Transverse colon (tissue), 4 donors: ENCODE results near the gene COPRS. TPM values are rescaled to one million over a fixed set of nuclear protein-coding genes. Genes with fewer than 3 reads are reported as not detected.

ENCODE experiments used
- DNase-seq: peaks from one replicate; pipeline ENCODE4 v3.0.0-alpha.2; 2019
- H3K27ac ChIP-seq, 4 donors: fragments of 200-600 bp; sonication (generic); 2 replicates each; pipeline ENCODE4 v1.5.1; 2016 to 2018; ENCODE audit warnings: inconsistent platforms in 4 of 4
- H3K27me3 ChIP-seq: fragments of 200-600 bp; sonication (generic); 2 replicates; pipeline ENCODE4 v1.5.1; 2017; ENCODE audit warnings: inconsistent platforms
- H3K36me3 ChIP-seq, 4 donors: fragments of 200-600 bp; sonication (generic); 2 replicates each; pipeline ENCODE4 v1.5.1; 2017 to 2019; ENCODE audit warnings: inconsistent platforms in 4 of 4
- H3K4me1 ChIP-seq, 4 donors: fragments of 200-600 bp; sonication (generic); 2 replicates each; pipeline ENCODE4 v1.5.1; 2017 to 2020; ENCODE audit warnings: inconsistent platforms in 4 of 4
- H3K4me3 ChIP-seq, 4 donors: fragments of 200-600 bp; sonication (generic); 1 replicate in 1 of 4; 2 replicates in 3 of 4; pipeline versions ENCODE4 v1.5.1 to v1.6.1; 2017 to 2019; ENCODE audit warnings: inconsistent platforms in 4 of 4
- H3K9me3 ChIP-seq, 2 donors: fragments of 200-600 bp; sonication (generic); 2 replicates each; pipeline ENCODE4 v1.5.1; 2017 to 2019; ENCODE audit warnings: inconsistent platforms in 2 of 2
- EP300 ChIP-seq: sonication (generic); formaldehyde crosslinking; IDR thresholded peaks from one replicate; pipeline ENCODE4 v1.6.1; 2017; ENCODE audit warnings: antibody characterized with exemption, low read depth
- POLR2A ChIP-seq: fragments of 450-650 bp; IDR thresholded peaks from one replicate; pipeline ENCODE4 v1.6.1; 2016; ENCODE audit warnings: antibody characterized with exemption, mild to moderate bottlenecking, moderate library complexity
- POLR2AphosphoS5 ChIP-seq, 3 donors: sonication (generic); formaldehyde crosslinking; IDR thresholded peaks; one replicate each; pipeline ENCODE4 v1.6.1; 2016; ENCODE audit warnings: antibody characterized with exemption in 3 of 3
- WGBS, 2 donors: methylation state at CpG; one replicate each; pipeline ENCODE4 v1.1.5; 2018; ENCODE audit warnings: low coverage in 1 of 2; 5-methylcytosine and 5-hydroxymethylcytosine counted together
- in situ Hi-C, 4 donors: fragments of 200-750 bp; cut with MboI; loops; one replicate each; pipeline versions ENCODE4 v1.15.0 to v1.15.1; 2017; ENCODE audit warnings: low sequenced_read_pairs in 3 of 4, low pct_ligation_motif_present in 1 of 4, low pct_unique_long_range_greater_than_20kb in 1 of 4
- intact Hi-C: fragments of 100-400 bp; cut with DNase I; formaldehyde crosslinking; loops from one replicate; pipeline ENCODE4 v1.15.1; 2023; ENCODE audit warnings: low total_unique reads
- total RNA-seq, 4 donors: library from RNA; depleted of rRNA; stranded (reverse); fragments of >200 nt; gene quantifications; one replicate each; pipeline ENCODE4 v1.1.0, GENCODE V29; 2016
- TF ChIP-seq, protein P1 (sequence below), 5 experiments: fragments of 200-600 bp in 3 of 5; fragments of 450-650 bp in 2 of 5; sonication (generic) in 3 of 5; IDR thresholded peaks; 1 replicate in 2 of 5; 2 replicates in 3 of 5; pipeline ENCODE4 v1.5.1; 2016 to 2017; ENCODE audit warnings: antibody characterized with exemption in 5 of 5, inconsistent platforms in 3 of 5, mild to moderate bottlenecking in 2 of 5, moderate library complexity in 1 of 5

The COPRS gene
- total RNA-seq, 4 donors from 2014 or later = 19.8 to 43.8 (median 38.2) TPM

GRCh38 chr17:31878703-31879073 lies 19.6 kb upstream of the COPRS start:
- intact Hi-C loops (no loop called here), in situ Hi-C loops (no loop called here)
- H3K4me3 ChIP-seq = no peak overlapping the region
- H3K27ac ChIP-seq = no peak overlapping the region
- H3K36me3 ChIP-seq = peaks cover 0 to 55% (median 27%) of the 10 kb centered on the region in 4 donors
- H3K27me3 ChIP-seq = no peaks in the 10 kb centered on the region
- no peaks in the 10 kb centered on the region for H3K9me3 ChIP-seq
- no peak for DNase-seq
- no peaks in the 10 kb centered on the region for H3K4me1 ChIP-seq
- TF ChIP-seq POLR2A (no peak), EP300 (no peak), POLR2AphosphoS5 (IDR thresholded peaks at IDR 0.05) (no peak)
- TF ChIP-seq, protein P1, sequence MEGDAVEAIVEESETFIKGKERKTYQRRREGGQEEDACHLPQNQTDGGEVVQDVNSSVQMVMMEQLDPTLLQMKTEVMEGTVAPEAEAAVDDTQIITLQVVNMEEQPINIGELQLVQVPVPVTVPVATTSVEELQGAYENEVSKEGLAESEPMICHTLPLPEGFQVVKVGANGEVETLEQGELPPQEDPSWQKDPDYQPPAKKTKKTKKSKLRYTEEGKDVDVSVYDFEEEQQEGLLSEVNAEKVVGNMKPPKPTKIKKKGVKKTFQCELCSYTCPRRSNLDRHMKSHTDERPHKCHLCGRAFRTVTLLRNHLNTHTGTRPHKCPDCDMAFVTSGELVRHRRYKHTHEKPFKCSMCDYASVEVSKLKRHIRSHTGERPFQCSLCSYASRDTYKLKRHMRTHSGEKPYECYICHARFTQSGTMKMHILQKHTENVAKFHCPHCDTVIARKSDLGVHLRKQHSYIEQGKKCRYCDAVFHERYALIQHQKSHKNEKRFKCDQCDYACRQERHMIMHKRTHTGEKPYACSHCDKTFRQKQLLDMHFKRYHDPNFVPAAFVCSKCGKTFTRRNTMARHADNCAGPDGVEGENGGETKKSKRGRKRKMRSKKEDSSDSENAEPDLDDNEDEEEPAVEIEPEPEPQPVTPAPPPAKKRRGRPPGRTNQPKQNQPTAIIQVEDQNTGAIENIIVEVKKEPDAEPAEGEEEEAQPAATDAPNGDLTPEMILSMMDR (IDR thresholded peaks at IDR 0.05) = no peak

- in situ Hi-C loops = no loop called here
- no peak for TF ChIP-seq POLR2A
- TF ChIP-seq, protein P1 (IDR thresholded peaks at IDR 0.05) = no peak
- no peak for TF ChIP-seq POLR2AphosphoS5 (IDR thresholded peaks at IDR 0.05)
- no peak for TF ChIP-seq EP300
- H3K27ac ChIP-seq = no peak overlapping the region
- H3K9me3 ChIP-seq = no peaks in the 10 kb centered on the region
- DNase-seq = no peak
- intact Hi-C loops = no loop called here
- H3K36me3 ChIP-seq = peaks cover 0 to 60% (median 28%) of the 10 kb centered on the region in 4 donors
- 86 to 89% methylated on average over 4 to 9 of the region's 9 CpGs for WGBS, 2 donors
- H3K4me3 ChIP-seq = no peak overlapping the region
- no peaks in the 10 kb centered on the region for H3K27me3 ChIP-seq
- no peaks in the 10 kb centered on the region for H3K4me1 ChIP-seq
These were observed 19.1 kb upstream of the COPRS start for GRCh38 chr17:31877911-31878702.

- H3K27ac ChIP-seq = no peak overlapping the region
- no peak for DNase-seq
- no peak overlapping the region for H3K4me3 ChIP-seq
- H3K4me1 ChIP-seq = no peaks in the 10 kb centered on the region
- intact Hi-C loops (no loop called here), in situ Hi-C loops (no loop called here)
- H3K9me3 ChIP-seq = no peaks in the 10 kb centered on the region
- no peaks in the 10 kb centered on the region for H3K27me3 ChIP-seq
- WGBS, 2 donors = 60 to 92% methylated on average over 1 to 6 of the region's 6 CpGs
- H3K36me3 ChIP-seq = peaks cover 0 to 68% (median 29%) of the 10 kb centered on the region in 4 donors
- TF ChIP-seq POLR2A (no peak), POLR2AphosphoS5 (IDR thresholded peaks at IDR 0.05) (no peak), EP300 (no peak)
- TF ChIP-seq, protein P1 (IDR thresholded peaks at IDR 0.05) = no peak
These were observed 18.3 kb upstream of the COPRS start for GRCh38 chr17:31877341-31877740.

- H3K27ac ChIP-seq = no peak overlapping the region
- no peaks in the 10 kb centered on the region for H3K27me3 ChIP-seq
- peaks cover 0 to 73% (median 37%) of the 10 kb centered on the region in 4 donors for H3K36me3 ChIP-seq
- WGBS, 2 donors = 82 to 100% methylated on average over 2 of the region's 2 CpGs
- H3K4me1 ChIP-seq = no peaks in the 10 kb centered on the region
- no peaks in the 10 kb centered on the region for H3K9me3 ChIP-seq
- intact Hi-C loops (no loop called here), in situ Hi-C loops (no loop called here)
- TF ChIP-seq, protein P1 (IDR thresholded peaks at IDR 0.05) = no peak
- TF ChIP-seq EP300 = no peak
- no peak for TF ChIP-seq POLR2AphosphoS5 (IDR thresholded peaks at IDR 0.05)
- TF ChIP-seq POLR2A = no peak
- DNase-seq = no peak
- no peak overlapping the region for H3K4me3 ChIP-seq
These were observed 16.0 kb upstream of the COPRS start for GRCh38 chr17:31875081-31875480.
